NOMO-1 (cell line): Measurements from ENCODE around the gene EIF5B.
"Not testable (repeated sequence)": the region's sequence is repeated elsewhere in the genome, so short reads cannot be mapped to it uniquely, and the experiment has no call there.

Experiments used
- DNase-seq, 2 experiments: peaks; one replicate each; lab custom pipeline; 2025; ENCODE audit not compliant: unreplicated experiment in 2 of 2; lab: John Stamatoyannopoulos, UW

EIF5B gene

DNA sequence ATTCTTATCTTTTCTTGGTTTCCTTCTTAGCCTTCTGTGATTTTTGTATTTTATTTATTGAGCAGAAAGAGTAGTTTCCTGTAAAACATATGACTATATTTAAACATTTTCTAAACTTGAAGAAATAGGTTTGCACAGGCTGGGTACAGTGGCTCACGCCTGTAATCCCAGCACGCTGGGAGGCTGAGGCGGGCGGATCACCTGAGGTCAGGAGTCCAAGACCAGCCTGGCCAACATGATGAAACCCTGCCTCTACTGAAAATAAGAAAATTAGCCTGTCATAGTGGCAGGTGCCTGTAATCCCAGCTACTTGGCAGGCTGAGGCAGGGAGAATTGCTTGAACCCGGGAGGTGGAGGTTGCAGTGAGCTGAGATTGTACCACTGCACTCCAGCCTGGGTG lies 31.7 kb downstream of the EIF5B start:
- not testable (repeated sequence) for DNase-seq

DNA sequence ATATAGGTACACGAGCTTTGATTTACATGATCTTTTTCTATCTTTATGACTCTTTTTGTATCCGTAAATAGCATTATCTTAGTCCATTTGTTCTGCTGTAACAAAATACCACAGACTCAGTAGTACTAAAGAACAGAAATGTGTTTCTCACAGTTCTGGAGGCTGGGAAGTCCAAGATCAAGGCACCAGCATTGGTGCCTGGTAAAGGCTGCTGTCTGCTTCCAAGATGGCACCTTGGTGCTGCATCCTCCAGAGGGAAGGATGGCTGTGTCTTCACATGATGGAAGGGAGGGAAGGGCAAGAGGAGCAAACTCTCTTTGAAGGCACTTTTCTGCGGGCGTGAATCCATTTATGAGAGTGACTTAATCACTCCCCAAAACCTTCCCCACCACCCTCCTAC lies 36.0 kb downstream of the EIF5B start:
- DNase-seq, result no peak

DNA sequence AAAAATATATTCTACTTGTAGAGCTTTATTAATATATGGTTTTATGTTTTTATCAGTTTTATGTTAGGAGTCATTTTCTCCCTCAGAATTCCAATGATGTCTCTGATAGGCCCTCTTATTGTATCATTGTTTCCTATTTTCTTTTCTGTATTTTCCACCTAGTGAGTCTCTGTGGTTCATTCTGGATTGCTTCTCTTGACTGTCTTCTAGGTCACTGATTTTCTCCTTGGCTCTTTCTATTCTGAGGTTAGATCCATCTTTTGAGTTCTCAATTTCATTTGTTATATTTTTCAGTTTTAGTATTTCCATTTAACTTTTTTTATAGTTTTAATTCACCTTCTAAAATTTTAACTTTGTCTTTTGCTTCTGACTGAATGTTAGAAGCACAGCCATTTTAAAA lies 37.6 kb downstream of the EIF5B start:
- DNase-seq, result no peak

DNA sequence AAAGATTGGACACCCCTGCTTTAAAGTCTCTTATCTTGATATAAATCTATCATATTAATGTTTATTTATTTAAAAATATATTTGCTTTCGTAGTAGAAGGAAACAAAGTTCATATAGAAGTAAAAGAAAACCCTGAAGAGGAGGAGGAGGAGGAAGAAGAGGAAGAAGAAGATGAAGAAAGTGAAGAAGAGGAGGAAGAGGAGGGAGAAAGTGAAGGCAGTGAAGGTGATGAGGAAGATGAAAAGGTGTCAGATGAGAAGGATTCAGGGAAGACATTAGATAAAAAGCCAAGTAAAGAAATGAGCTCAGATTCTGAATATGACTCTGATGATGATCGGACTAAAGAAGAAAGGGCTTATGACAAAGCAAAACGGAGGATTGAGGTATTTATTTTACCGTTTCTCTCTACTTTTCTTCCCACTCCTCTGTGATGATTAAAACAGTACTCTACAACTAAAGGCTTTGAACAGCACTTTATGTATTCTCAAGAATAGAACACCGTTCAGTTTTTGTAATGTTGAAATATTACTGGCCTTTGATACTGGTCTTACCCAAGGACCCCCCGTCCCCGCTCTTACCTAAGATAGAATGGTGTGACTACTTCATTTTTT lies 39.2 kb downstream of the EIF5B start:
- DNase-seq, result no peak

- no peak for DNase-seq
Observed at GRCh38 chr2:99377879-99378278, 40.7 kb downstream of the EIF5B start.

GRCh38 chr2:99380376-99381010 lies 43.3 kb downstream of the EIF5B start:
- DNase-seq, result no peak

DNA sequence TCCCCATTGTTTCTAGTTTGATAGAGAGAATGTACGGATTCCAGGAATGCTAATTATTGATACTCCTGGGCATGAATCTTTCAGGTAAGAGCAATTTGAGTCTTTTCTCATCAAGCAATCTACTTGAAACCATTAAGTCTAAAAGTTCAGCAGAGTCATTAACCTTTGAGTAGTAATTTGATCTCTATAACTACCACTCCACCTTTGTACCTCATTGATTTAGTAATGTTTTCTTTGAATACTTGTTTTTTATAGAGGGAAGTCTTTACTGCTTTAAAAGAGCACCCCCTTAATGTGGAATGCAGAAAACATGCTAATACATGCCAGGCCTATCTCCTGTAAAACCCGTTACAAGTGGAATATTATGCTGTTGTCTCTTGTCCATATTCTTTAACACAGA lies 45.0 kb downstream of the EIF5B start:
- no peak for DNase-seq

DNA sequence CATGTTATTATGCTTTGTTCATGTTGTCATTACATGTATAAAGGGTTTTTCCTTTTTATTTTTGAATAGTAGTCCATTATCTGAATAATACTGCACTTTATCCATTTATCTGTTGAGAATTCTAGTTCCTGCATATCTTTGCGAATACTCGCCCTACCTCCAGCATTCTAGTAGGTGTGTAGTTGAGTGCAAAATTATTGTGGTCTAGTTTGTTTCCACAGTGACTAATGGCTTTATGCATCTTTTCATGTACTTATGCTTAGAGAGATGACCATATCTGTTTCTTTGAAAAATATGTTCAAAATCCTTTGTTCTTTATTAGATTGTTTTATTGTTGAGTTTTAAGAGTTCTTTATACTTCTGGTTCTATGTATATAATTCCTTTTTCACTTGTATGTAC lies 48.8 kb downstream of the EIF5B start:
- no peak for DNase-seq

- DNase-seq, result no peak
Observed at GRCh38 chr2:99388892-99389291, 51.7 kb downstream of the EIF5B start.

DNA sequence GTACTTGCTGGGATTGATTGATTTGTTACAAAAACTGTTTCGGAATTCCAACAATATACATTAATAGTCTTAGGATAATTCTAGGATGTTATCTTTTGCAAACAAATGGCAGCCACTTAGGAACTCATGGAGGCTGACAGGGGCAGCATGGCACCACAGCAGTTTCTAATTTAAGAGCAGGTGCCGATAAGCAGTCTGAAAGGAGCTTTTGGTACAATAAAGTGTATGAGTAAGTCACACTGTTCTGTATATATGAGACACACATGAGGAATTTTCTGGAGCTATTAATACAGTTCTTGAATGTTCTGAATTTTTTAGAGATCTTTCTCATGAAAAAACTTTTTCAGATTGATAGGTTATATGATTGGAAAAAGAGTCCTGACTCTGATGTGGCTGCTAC lies 52.2 kb downstream of the EIF5B start:
- no peak for DNase-seq

DNA sequence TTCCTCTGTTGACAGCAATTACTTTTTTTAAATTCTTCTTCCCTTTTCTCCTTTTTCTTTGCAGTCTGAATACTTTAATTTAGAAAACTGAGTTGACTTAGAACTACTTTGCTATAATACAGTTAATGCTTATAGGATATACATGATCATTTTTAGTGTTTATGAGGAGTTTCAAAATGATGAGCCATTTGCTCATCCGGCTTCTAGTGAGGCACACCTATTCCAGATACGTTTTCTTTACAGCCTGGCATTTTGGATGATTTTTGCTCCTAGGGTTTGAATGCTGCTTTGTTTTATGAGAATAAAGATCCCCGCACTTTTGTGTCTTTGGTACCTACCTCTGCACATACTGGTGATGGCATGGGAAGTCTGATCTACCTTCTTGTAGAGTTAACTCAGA lies 52.8 kb downstream of the EIF5B start:
- DNase-seq, result no peak

- DNase-seq, result no peak
Observed at GRCh38 chr2:99395589-99396130, 58.5 kb downstream of the EIF5B start.

DNA sequence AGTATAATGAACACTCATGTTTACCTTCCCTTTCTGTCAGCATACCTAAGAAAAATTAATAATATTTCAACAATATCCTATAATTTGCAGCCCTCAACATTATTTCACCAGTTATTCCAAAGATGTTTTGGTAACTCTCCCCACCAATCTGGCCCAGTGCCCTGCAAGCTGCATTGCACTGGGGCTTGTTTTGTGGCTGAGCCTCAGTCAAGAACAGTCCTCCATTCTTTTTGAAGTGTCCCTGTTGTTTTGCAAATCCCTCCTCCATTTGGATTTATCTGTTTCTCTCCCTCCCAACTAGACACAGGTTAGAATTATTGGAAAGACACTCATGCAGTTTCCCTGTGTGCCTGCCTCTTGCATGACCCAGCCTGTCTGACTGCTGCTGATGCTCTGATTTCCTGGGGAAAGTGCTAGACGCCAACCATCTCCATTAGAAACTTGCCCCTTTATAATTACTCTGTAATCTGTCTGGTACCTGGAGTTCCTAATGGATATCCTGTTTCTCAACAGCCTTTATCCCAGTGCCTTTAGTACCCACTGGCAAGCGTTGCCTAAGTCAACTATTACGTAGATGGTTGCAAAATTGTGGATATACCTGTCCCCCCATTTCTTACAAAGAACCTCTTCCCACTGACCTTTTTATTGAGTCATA lies 60.2 kb downstream of the EIF5B start:
- no peak for DNase-seq

DNA sequence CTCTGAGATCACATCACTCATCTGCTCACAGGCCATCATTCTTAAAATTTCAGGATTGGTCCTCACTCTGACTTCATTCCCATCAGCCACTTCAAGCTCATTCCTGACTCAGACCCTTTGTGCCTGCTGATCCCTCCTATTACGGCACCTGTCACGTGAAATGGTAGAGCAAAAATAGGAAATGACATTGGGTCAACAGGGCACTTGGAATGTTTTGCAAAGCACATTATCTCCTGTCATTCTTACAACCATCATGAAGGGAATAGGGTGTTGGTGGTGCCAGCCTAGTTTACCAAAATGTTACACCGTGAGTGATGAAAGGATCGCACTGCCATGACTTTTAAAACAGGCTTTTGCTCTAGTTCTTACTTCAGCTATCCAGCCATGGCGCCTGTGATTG lies 61.1 kb downstream of the EIF5B start:
- DNase-seq, result no peak

- no peak for DNase-seq
Observed at GRCh38 chr2:99399063-99399462, 61.9 kb downstream of the EIF5B start.

GRCh38 chr2:99399795-99400194 lies 62.6 kb downstream of the EIF5B start:
- DNase-seq, result no peak

- DNase-seq, result no peak
Observed at GRCh38 chr2:99401841-99402240, 64.7 kb downstream of the EIF5B start.

GRCh38 chr2:99403084-99403483 lies 65.9 kb downstream of the EIF5B start:
- DNase-seq, result no peak

DNA sequence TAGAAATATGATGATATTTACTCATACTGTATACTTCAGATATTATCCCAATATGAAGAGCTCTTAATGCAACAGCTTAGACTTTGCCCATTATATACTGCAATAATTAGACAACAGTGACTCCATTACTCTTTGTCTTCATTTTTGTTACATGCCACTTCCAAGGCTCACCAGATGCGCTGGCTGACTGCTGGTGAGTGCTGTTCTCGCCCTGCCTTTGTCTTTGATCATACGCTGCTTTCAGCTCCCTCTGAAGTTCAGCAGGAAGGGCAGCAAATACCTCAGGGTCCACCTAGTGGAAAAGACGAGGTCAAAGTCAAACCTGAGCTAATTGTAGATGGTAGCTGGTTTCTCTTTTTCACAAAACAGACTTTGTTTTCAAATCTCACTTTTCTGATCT lies 66.3 kb downstream of the EIF5B start:
- DNase-seq, result no peak

DNA sequence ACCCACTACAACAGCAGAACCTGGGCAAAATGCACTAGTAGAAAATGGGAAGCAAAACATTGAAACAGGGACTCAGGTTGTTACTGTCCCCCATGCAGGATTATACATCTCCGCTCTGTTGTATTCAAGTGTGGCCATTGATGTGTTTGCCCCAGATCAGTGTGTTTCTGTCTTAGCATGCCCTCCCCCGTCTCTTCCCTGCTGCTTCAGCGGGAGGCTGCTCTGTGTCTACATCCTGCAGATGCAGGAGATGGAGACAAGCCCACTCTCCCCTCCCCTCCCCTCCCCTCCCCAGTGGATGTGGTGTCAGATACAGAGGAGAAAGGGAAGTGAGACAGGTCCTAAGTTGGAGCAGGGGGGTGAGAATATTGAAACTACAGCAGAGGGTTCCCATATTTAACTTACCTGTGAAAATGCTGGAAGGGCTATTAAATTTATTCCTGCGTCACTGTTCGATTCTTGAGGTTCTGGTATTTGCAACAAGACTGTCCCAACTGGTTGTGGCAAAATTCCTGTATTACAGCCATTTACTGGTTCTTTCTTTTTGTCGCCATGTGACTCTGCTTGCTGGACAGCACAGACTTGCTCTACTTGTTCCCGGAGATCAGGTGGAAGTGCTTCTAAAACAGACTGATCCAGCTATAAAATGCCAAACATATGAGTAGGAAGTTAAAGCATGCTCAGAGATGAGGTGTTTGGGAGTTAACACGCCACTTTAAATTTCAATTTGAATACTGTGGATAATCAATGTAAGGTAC lies 67.0 kb downstream of the EIF5B start:
- DNase-seq, result no peak
